Body of pancreas (tissue), 4 donors: ENCODE measurements around the gene NPHP4.

Experiments used
- CTCF ChIP-seq, 7 experiments: fragments of 450-650 bp in 4 of 7; fragments of 200-600 bp in 3 of 7; sonication (generic) in 3 of 7; IDR thresholded peaks; one replicate each; pipeline ENCODE4 v1.5.1; 2016 to 2019; ENCODE audit warnings: antibody characterized with exemption in 7 of 7
- POLR2A ChIP-seq, 3 donors: fragments of 450-650 bp; IDR thresholded peaks; one replicate each; pipeline ENCODE4 v1.6.1; 2016; ENCODE audit warnings: antibody characterized with exemption in 3 of 3, mild to moderate bottlenecking in 2 of 3

- TF ChIP-seq CTCF (IDR thresholded peaks at IDR 0.05): no peak
- no peak for TF ChIP-seq POLR2A (IDR thresholded peaks at IDR 0.05)
Observed at GRCh38 chr1:5910276-5910620, 82.0 kb downstream of the NPHP4 start.
